ENCODE results near the gene CEP131.

- TF ChIP-seq POLR2A (IDR thresholded peaks at IDR 0.05) (no peak), EP300 (IDR thresholded peaks at IDR 0.05) (no peak)
- TF ChIP-seq, protein P1, sequence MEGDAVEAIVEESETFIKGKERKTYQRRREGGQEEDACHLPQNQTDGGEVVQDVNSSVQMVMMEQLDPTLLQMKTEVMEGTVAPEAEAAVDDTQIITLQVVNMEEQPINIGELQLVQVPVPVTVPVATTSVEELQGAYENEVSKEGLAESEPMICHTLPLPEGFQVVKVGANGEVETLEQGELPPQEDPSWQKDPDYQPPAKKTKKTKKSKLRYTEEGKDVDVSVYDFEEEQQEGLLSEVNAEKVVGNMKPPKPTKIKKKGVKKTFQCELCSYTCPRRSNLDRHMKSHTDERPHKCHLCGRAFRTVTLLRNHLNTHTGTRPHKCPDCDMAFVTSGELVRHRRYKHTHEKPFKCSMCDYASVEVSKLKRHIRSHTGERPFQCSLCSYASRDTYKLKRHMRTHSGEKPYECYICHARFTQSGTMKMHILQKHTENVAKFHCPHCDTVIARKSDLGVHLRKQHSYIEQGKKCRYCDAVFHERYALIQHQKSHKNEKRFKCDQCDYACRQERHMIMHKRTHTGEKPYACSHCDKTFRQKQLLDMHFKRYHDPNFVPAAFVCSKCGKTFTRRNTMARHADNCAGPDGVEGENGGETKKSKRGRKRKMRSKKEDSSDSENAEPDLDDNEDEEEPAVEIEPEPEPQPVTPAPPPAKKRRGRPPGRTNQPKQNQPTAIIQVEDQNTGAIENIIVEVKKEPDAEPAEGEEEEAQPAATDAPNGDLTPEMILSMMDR (IDR thresholded peaks at IDR 0.05), result no peak
Measured at GRCh38 chr17:81187120-81187519, 35.6 kb downstream of the CEP131 start.

Measured in tibial nerve (tissue), 4 donors.